GM12892 (cell line): ENCODE results near the gene PHKG2.

ENCODE experiments used
- POLR2A ChIP-seq: IDR thresholded peaks from 2 replicates; pipeline ENCODE4 v1.6.1; 2011; ENCODE audit warnings: low read depth, low read length, control low read depth
- POLR2AphosphoS5 ChIP-seq: IDR thresholded peaks from 2 replicates; pipeline ENCODE4 v1.6.1; 2011; ENCODE audit warnings: low read depth, low read length, control low read depth
- TAF1 ChIP-seq: IDR thresholded peaks from 2 replicates; pipeline ENCODE4 v1.6.1; 2011; ENCODE audit warnings: low read depth, mild to moderate bottlenecking, control low read depth, low read length, borderline replicate concordance

GRCh38 chr16:30766206-30766932 lies 18.1 kb downstream of the PHKG2 start:
- TF ChIP-seq POLR2A, result no peak
- TF ChIP-seq POLR2AphosphoS5, result no peak
- no peak for TF ChIP-seq TAF1
